Transverse colon (tissue), 4 donors: ENCODE measurements around the gene GRIK4.

ENCODE experiments used
- CTCF ChIP-seq, 5 experiments: fragments of 200-600 bp in 3 of 5; fragments of 450-650 bp in 2 of 5; sonication (generic) in 3 of 5; IDR thresholded peaks; 1 replicate in 2 of 5; 2 replicates in 3 of 5; pipeline ENCODE4 v1.5.1; 2016 to 2017; ENCODE audit warnings: antibody characterized with exemption in 5 of 5, inconsistent platforms in 3 of 5, mild to moderate bottlenecking in 2 of 5, moderate library complexity in 1 of 5
- POLR2AphosphoS5 ChIP-seq, 3 donors: sonication (generic); formaldehyde crosslinking; IDR thresholded peaks; one replicate each; pipeline ENCODE4 v1.6.1; 2016; ENCODE audit warnings: antibody characterized with exemption in 3 of 3

GRCh38 chr11:120522736-120523135, 11.2 kb downstream of the GRIK4 start:
- TF ChIP-seq CTCF (IDR thresholded peaks at IDR 0.05), result no peak
- no peak for TF ChIP-seq POLR2AphosphoS5 (IDR thresholded peaks at IDR 0.05)
